Neural progenitor cell (in vitro differentiated cells): ENCODE measurements around the gene ZNF784.

Experiments used
- CTCF ChIP-seq: fragments of 200-600 bp; sonication (generic); IDR thresholded peaks from 2 replicates; pipeline ENCODE4 v1.5.1; 2017; ENCODE audit warnings: antibody characterized with exemption, mild to moderate bottlenecking
- EZH2 ChIP-seq: fragments of 200-600 bp; sonication (generic); IDR thresholded peaks from 2 replicates; pipeline ENCODE4 v1.6.1; 2017; ENCODE audit warnings: antibody characterized with exemption, mild to moderate bottlenecking, moderate library complexity

GRCh38 chr19:55578761-55579747 lies 45.3 kb downstream of the ZNF784 start:
- TF ChIP-seq CTCF (no peak), EZH2 (no peak)
